Sigmoid colon (tissue), 7 donors: ENCODE measurements around the gene ATP5F1E. TPM values are rescaled to one million over a fixed set of nuclear protein-coding genes. Genes with fewer than 3 reads are reported as not detected.

ENCODE experiments used
- DNase-seq: peaks from one replicate; pipeline ENCODE4 v3.0.0-alpha.2; 2019
- H3K27ac ChIP-seq, 4 donors: fragments of 200-600 bp; sonication (generic); one replicate each; pipeline ENCODE4 v1.5.1; 2016 to 2019; ENCODE audit warnings: mild to moderate bottlenecking in 1 of 4
- H3K27me3 ChIP-seq, 3 donors: fragments of 200-600 bp; sonication (generic); one replicate each; pipeline ENCODE4 v1.5.1; 2019; ENCODE audit warnings: mild to moderate bottlenecking in 1 of 3
- H3K36me3 ChIP-seq, 4 donors: fragments of 200-600 bp; sonication (generic); one replicate each; pipeline ENCODE4 v1.5.1; 2016 to 2019
- H3K4me1 ChIP-seq, 4 donors: fragments of 200-600 bp; sonication (generic); one replicate each; pipeline ENCODE4 v1.5.1; 2017 to 2019
- H3K4me3 ChIP-seq, 4 donors: fragments of 200-600 bp; sonication (generic); one replicate each; pipeline ENCODE4 v1.5.1; 2017 to 2019; ENCODE audit warnings: mild to moderate bottlenecking in 2 of 4, moderate library complexity in 1 of 4
- H3K9me3 ChIP-seq, 4 donors: fragments of 200-600 bp in 3 of 4; sonication (generic) in 3 of 4; one replicate each; pipeline versions ENCODE4 v1.5.1 to v1.6.1; 2013 to 2019
- CTCF ChIP-seq, 4 experiments: fragments of 450-650 bp in 3 of 4; fragments of 200-600 bp in 1 of 4; IDR thresholded peaks; one replicate each; pipeline ENCODE4 v1.5.1; 2016 to 2019; ENCODE audit warnings: antibody characterized with exemption in 4 of 4, mild to moderate bottlenecking in 3 of 4, moderate library complexity in 2 of 4
- EP300 ChIP-seq, 4 donors: sonication (generic); formaldehyde crosslinking; IDR thresholded peaks; one replicate each; pipeline ENCODE4 v1.6.1; 2017; ENCODE audit warnings: antibody characterized with exemption in 4 of 4
- POLR2A ChIP-seq, 2 donors: fragments of 450-650 bp; IDR thresholded peaks; one replicate each; pipeline ENCODE4 v1.6.1; 2016; ENCODE audit warnings: antibody characterized with exemption in 2 of 2, mild to moderate bottlenecking in 2 of 2, moderate library complexity in 2 of 2
- POLR2AphosphoS5 ChIP-seq, 4 donors: sonication (generic); formaldehyde crosslinking; IDR thresholded peaks; one replicate each; pipeline ENCODE4 v1.6.1; 2017; ENCODE audit warnings: antibody characterized with exemption in 4 of 4
- WGBS, 2 donors: extraction: QIAGEN DNeasy Blood & Tissue Kit; methylation state at CpG; one replicate each; pipeline ENCODE4 v1.1.7; 2013; 5-methylcytosine and 5-hydroxymethylcytosine counted together
- intact Hi-C: fragments of 100-400 bp; cut with DNase I; formaldehyde crosslinking; loops from one replicate; pipeline ENCODE4 v1.15.1; 2023
- polyA plus RNA-seq, 3 donors: library from polyadenylated mRNA; stranded (reverse); fragments of 200-250 nt; gene quantifications; one replicate each; pipeline ENCODE4 v1.2.3, GENCODE V29; 2013
- total RNA-seq, 4 donors: library from RNA; depleted of rRNA; stranded (reverse); fragments of >200 nt; gene quantifications; one replicate each; pipeline ENCODE4 v1.1.0, GENCODE V29; 2016
- donor health status: healthy with polysubstance abuse.
- donor health status: Bipolar disorder and iron deficiency.
- donor health status: healthy.

Gene ATP5F1E
- total and polyA plus RNA-seq, 7 donors, result 28.5 to 110 (median 57.4) TPM

GRCh38 chr20:59026904-59027740 is 5.0 kb downstream of the ATP5F1E start:
- TF ChIP-seq POLR2A (IDR thresholded peaks at IDR 0.05) (no peak), CTCF (IDR thresholded peaks at IDR 0.05) (no peak), POLR2AphosphoS5 (IDR thresholded peaks at IDR 0.05) (no peak), EP300 (IDR thresholded peaks at IDR 0.05) (no peak)
- Histone ChIP-seq H3K27ac (no peak overlapping the region), H3K4me1 (peaks cover 0 to 53% (median 50%) of the 10 kb centered on the region in 4 donors), H3K9me3 (no peaks in the 10 kb centered on the region), H3K36me3 (peaks cover 19 to 79% (median 38%) of the 10 kb centered on the region in 4 donors), H3K4me3 (no peak overlapping the region), H3K27me3 (no peaks in the 10 kb centered on the region)
- intact Hi-C loops, result no loop called here
- no peak for DNase-seq
- WGBS, 2 donors, result 87 to 88% methylated on average over 5 of the region's 5 CpGs

- 95% methylated on average over 4 of the region's 4 CpGs for whole genome bisulfite sequencing, 2 donors
- Histone ChIP-seq H3K4me1 (peaks cover 0 to 48% (median 42%) of the 10 kb centered on the region in 4 donors), H3K27me3 (no peaks in the 10 kb centered on the region), H3K4me3 (no peak overlapping the region), H3K9me3 (no peaks in the 10 kb centered on the region), H3K27ac (no peak overlapping the region), H3K36me3 (peaks cover 19 to 79% (median 41%) of the 10 kb centered on the region in 4 donors)
- no peak for DNase-seq
- TF ChIP-seq POLR2A (IDR thresholded peaks at IDR 0.05) (no peak), EP300 (IDR thresholded peaks at IDR 0.05) (no peak), CTCF (IDR thresholded peaks at IDR 0.05) (no peak), POLR2AphosphoS5 (IDR thresholded peaks at IDR 0.05) (no peak)
- intact Hi-C loops, result no loop called here
Observed at GRCh38 chr20:59025511-59025910, 6.6 kb downstream of the ATP5F1E start.

- intact Hi-C loops, result no loop called here
- no peaks in the 10 kb centered on the region for H3K9me3 ChIP-seq
- H3K27ac ChIP-seq, result no peak overlapping the region
- no peak overlapping the region for H3K4me3 ChIP-seq
- WGBS, 2 donors, result 80 to 88% methylated on average over 2 of the region's 2 CpGs
- H3K4me1 ChIP-seq, result peaks cover 0 to 43% (median 38%) of the 10 kb centered on the region in 4 donors
- H3K36me3 ChIP-seq, result peaks cover 19 to 76% (median 39%) of the 10 kb centered on the region in 4 donors
- no peak for DNase-seq
- H3K27me3 ChIP-seq, result no peaks in the 10 kb centered on the region
- TF ChIP-seq EP300 (IDR thresholded peaks at IDR 0.05), result no peak
- TF ChIP-seq CTCF (IDR thresholded peaks at IDR 0.05), result no peak
Observed at GRCh38 chr20:59025086-59025485, 7.0 kb downstream of the ATP5F1E start.

GRCh38 chr20:59024111-59024530 is 8.0 kb downstream of the ATP5F1E start:
- no peak for TF ChIP-seq CTCF (IDR thresholded peaks at IDR 0.05)
- no peak for TF ChIP-seq EP300 (IDR thresholded peaks at IDR 0.05)
- no peak for TF ChIP-seq POLR2AphosphoS5 (IDR thresholded peaks at IDR 0.05)
- no peak for TF ChIP-seq POLR2A (IDR thresholded peaks at IDR 0.05)
- 97% methylated on average over 24 of the region's 24 CpGs for WGBS, 2 donors
- H3K27ac ChIP-seq, result no peak overlapping the region
- H3K4me3 ChIP-seq, result no peak overlapping the region
- no peak for DNase-seq
- H3K27me3 ChIP-seq, result no peaks in the 10 kb centered on the region
- H3K36me3 ChIP-seq, result peaks cover 19 to 66% (median 33%) of the 10 kb centered on the region in 4 donors
- H3K9me3 ChIP-seq, result no peaks in the 10 kb centered on the region
- intact Hi-C loops, result no loop called here
- peaks cover 0 to 34% (median 28%) of the 10 kb centered on the region in 4 donors for H3K4me1 ChIP-seq
